Adrenal gland (tissue), 5 donors: ENCODE data around the gene NINL.

ENCODE experiments used
- CTCF ChIP-seq, 6 experiments: fragments of 450-650 bp in 4 of 6; fragments of 200-600 bp in 2 of 6; sonication (generic) in 1 of 6; IDR thresholded peaks; 1 replicate in 5 of 6; 2 replicates in 1 of 6; pipeline versions ENCODE4 v1.5.1 to v1.8.0; 2016 to 2021; ENCODE audit warnings: antibody characterized with exemption in 6 of 6, mild to moderate bottlenecking in 2 of 6, moderate library complexity in 1 of 6
- POLR2A ChIP-seq, 2 donors: fragments of 450-650 bp; IDR thresholded peaks; one replicate each; pipeline ENCODE4 v1.6.1; 2017; ENCODE audit warnings: antibody characterized with exemption in 2 of 2, mild to moderate bottlenecking in 2 of 2, moderate library complexity in 1 of 2
- donor health status: DM: no; HTN: no; CAD: no.

GRCh38 chr20:25422032-25422431 lies 163.3 kb downstream of the NINL start:
- TF ChIP-seq CTCF (IDR thresholded peaks at IDR 0.05) (no peak), POLR2A (IDR thresholded peaks at IDR 0.05) (no peak)
